ENCODE measurements around the gene ASGR1. TPM values are rescaled to one million over a fixed set of nuclear protein-coding genes. Genes with fewer than 3 reads are reported as not detected.

ASGR1 gene
- total RNA-seq, 1 experiment from 2014 or later = 0.16 TPM

- peaks cover 11% of the 10 kb centered on the region for H3K4me1 ChIP-seq (replicated peaks)
- no peaks in the 10 kb centered on the region for H3K9me3 ChIP-seq (replicated peaks)
- no peak overlapping the region for H3K4me3 ChIP-seq
- no peaks in the 10 kb centered on the region for H3K27me3 ChIP-seq (replicated peaks)
- H3K27ac ChIP-seq = no peak overlapping the region
- H3K36me3 ChIP-seq = no peaks in the 10 kb centered on the region
- no peak for DNase-seq (ENCODE audit: low read depth in 1 of 2, low spot score in 2 of 2)
Measured at GRCh38 chr17:7208754-7209460, 29.7 kb upstream of the ASGR1 start.

- DNase-seq (ENCODE audit: low read depth in 1 of 2, low spot score in 2 of 2) = no peak
- no peak overlapping the region for H3K4me3 ChIP-seq
- H3K9me3 ChIP-seq (replicated peaks) = no peaks in the 10 kb centered on the region
- H3K36me3 ChIP-seq = no peaks in the 10 kb centered on the region; the same call in 1 of the 2 replicates
- peaks cover 7% of the 10 kb centered on the region; the same call in 1 of the 2 replicates for H3K4me1 ChIP-seq (replicated peaks)
- H3K27me3 ChIP-seq (replicated peaks) = no peaks in the 10 kb centered on the region
- H3K27ac ChIP-seq = no peak overlapping the region
Measured at GRCh38 chr17:7208027-7208571, 28.9 kb upstream of the ASGR1 start.

- Histone ChIP-seq H3K4me1 (replicated peaks) (peaks cover 7% of the 10 kb centered on the region; the same call in 1 of the 2 replicates), H3K27me3 (replicated peaks) (no peaks in the 10 kb centered on the region), H3K27ac (no peak overlapping the region), H3K9me3 (replicated peaks) (no peaks in the 10 kb centered on the region), H3K4me3 (no peak overlapping the region), H3K36me3 (peaks cover 3% of the 10 kb centered on the region; the same call in 1 of the 2 replicates)
- DNase-seq (ENCODE audit: low read depth in 1 of 2, low spot score in 2 of 2) = no peak
Measured at GRCh38 chr17:7207120-7208001, 28.2 kb upstream of the ASGR1 start.

- H3K4me1 ChIP-seq (replicated peaks) = peaks cover 7% of the 10 kb centered on the region; the same call in 1 of the 2 replicates
- H3K36me3 ChIP-seq = peaks cover 10% of the 10 kb centered on the region
- H3K4me3 ChIP-seq = peak overlapping the region; percentile 36
- no peaks in the 10 kb centered on the region for H3K9me3 ChIP-seq (replicated peaks)
- DNase-seq (ENCODE audit: low read depth in 1 of 2, low spot score in 2 of 2) = no peak
- no peaks in the 10 kb centered on the region for H3K27me3 ChIP-seq (replicated peaks)
- H3K27ac ChIP-seq = peak overlapping the region; percentile 2; the same call in 1 of the 2 replicates
Measured at GRCh38 chr17:7205561-7205960, 26.4 kb upstream of the ASGR1 start.

GRCh38 chr17:7204828-7205461, 25.8 kb upstream of the ASGR1 start:
- peak; percentile 72 to 77 for DNase-seq (ENCODE audit: low read depth in 1 of 2, low spot score in 2 of 2)
- Histone ChIP-seq H3K4me1 (replicated peaks) (peaks cover 7% of the 10 kb centered on the region; the same call in 1 of the 2 replicates), H3K4me3 (peak overlapping the region; percentile 36), H3K27me3 (replicated peaks) (no peaks in the 10 kb centered on the region), H3K9me3 (replicated peaks) (no peaks in the 10 kb centered on the region), H3K36me3 (peaks cover 10% of the 10 kb centered on the region), H3K27ac (peak overlapping the region; percentile 2; the same call in 1 of the 2 replicates)

GRCh38 chr17:7204336-7204735, 25.2 kb upstream of the ASGR1 start:
- Histone ChIP-seq H3K4me3 (no peak overlapping the region), H3K27ac (no peak overlapping the region)

GRCh38 chr17:7203391-7203790, 24.2 kb upstream of the ASGR1 start:
- Histone ChIP-seq H3K4me1 (replicated peaks) (peaks cover 7% of the 10 kb centered on the region; the same call in 1 of the 2 replicates), H3K27ac (no peak overlapping the region), H3K36me3 (peaks cover 10% of the 10 kb centered on the region), H3K9me3 (replicated peaks) (no peaks in the 10 kb centered on the region), H3K27me3 (replicated peaks) (no peaks in the 10 kb centered on the region), H3K4me3 (no peak overlapping the region)
- no peak for DNase-seq (ENCODE audit: low read depth in 1 of 2, low spot score in 2 of 2)

More at GRCh38 chr17:7204336-7204735, 25.2 kb upstream of the ASGR1 start:
- peaks cover 7% of the 10 kb centered on the region; the same call in 1 of the 2 replicates for H3K4me1 ChIP-seq (replicated peaks)
- H3K27me3 ChIP-seq (replicated peaks) = no peaks in the 10 kb centered on the region
- DNase-seq (ENCODE audit: low read depth in 1 of 2, low spot score in 2 of 2) = no peak
- H3K36me3 ChIP-seq = peaks cover 10% of the 10 kb centered on the region
- no peaks in the 10 kb centered on the region for H3K9me3 ChIP-seq (replicated peaks)

GRCh38 chr17:7196651-7197401, 17.7 kb upstream of the ASGR1 start:
- peaks cover 18% of the 10 kb centered on the region for H3K36me3 ChIP-seq
- no peak for DNase-seq (ENCODE audit: low read depth in 1 of 2, low spot score in 2 of 2)
- H3K27me3 ChIP-seq (replicated peaks) = no peaks in the 10 kb centered on the region
- no peaks in the 10 kb centered on the region for H3K4me1 ChIP-seq (replicated peaks)
- no peak overlapping the region for H3K4me3 ChIP-seq
- no peaks in the 10 kb centered on the region for H3K9me3 ChIP-seq (replicated peaks)
- H3K27ac ChIP-seq = no peak overlapping the region

- no peaks in the 10 kb centered on the region for H3K9me3 ChIP-seq (replicated peaks)
- H3K27me3 ChIP-seq (replicated peaks) = no peaks in the 10 kb centered on the region
- H3K36me3 ChIP-seq = peaks cover 17% of the 10 kb centered on the region
- H3K4me3 ChIP-seq = no peak overlapping the region
- H3K4me1 ChIP-seq (replicated peaks) = no peaks in the 10 kb centered on the region
- H3K27ac ChIP-seq = no peak overlapping the region
- DNase-seq (ENCODE audit: low read depth in 1 of 2, low spot score in 2 of 2) = no peak
Measured at GRCh38 chr17:7195971-7196370, 16.8 kb upstream of the ASGR1 start.

GRCh38 chr17:7192271-7192937, 13.2 kb upstream of the ASGR1 start:
- Histone ChIP-seq H3K36me3 (peaks cover 18% of the 10 kb centered on the region), H3K27ac (no peak overlapping the region), H3K9me3 (replicated peaks) (no peaks in the 10 kb centered on the region), H3K4me1 (replicated peaks) (no peaks in the 10 kb centered on the region), H3K4me3 (no peak overlapping the region), H3K27me3 (replicated peaks) (no peaks in the 10 kb centered on the region)
- no peak for DNase-seq (ENCODE audit: low read depth in 1 of 2, low spot score in 2 of 2)

GRCh38 chr17:7191571-7192270, 12.6 kb upstream of the ASGR1 start:
- DNase-seq (ENCODE audit: low read depth in 1 of 2, low spot score in 2 of 2) = peak in 1 of 2 experiments; percentile 46
- H3K4me1 ChIP-seq (replicated peaks) = no peaks in the 10 kb centered on the region
- H3K27ac ChIP-seq = no peak overlapping the region
- H3K9me3 ChIP-seq (replicated peaks) = no peaks in the 10 kb centered on the region
- peaks cover 17% of the 10 kb centered on the region for H3K36me3 ChIP-seq
- no peaks in the 10 kb centered on the region for H3K27me3 ChIP-seq (replicated peaks)
- no peak overlapping the region for H3K4me3 ChIP-seq

- DNase-seq (ENCODE audit: low read depth in 1 of 2, low spot score in 2 of 2) = no peak
Measured at GRCh38 chr17:7191069-7191468, 11.9 kb upstream of the ASGR1 start.

More at GRCh38 chr17:7191069-7191468, 11.9 kb upstream of the ASGR1 start:
- Histone ChIP-seq H3K36me3 (peaks cover 12% of the 10 kb centered on the region), H3K4me1 (replicated peaks) (no peaks in the 10 kb centered on the region), H3K4me3 (no peak overlapping the region), H3K27ac (no peak overlapping the region), H3K9me3 (replicated peaks) (no peaks in the 10 kb centered on the region), H3K27me3 (replicated peaks) (no peaks in the 10 kb centered on the region)

Data from SJSA1 (cell line).